Stimulated activated CD4-positive, alpha-beta T cell treated with anti-CD3 and anti-CD28 coated beads, Interleukin-1b, Interleukin-23, amount 100 ng/mL, for 24 hours (primary cell): ENCODE measurements around the gene LSAMP.

ENCODE experiments used
- DNase-seq, 4 experiments: peaks; one replicate each; pipeline ENCODE4 v3.0.0-alpha.2; 2020; ENCODE audit warnings: low read depth in 4 of 4, low spot score in 1 of 4

The LSAMP gene

DNA sequence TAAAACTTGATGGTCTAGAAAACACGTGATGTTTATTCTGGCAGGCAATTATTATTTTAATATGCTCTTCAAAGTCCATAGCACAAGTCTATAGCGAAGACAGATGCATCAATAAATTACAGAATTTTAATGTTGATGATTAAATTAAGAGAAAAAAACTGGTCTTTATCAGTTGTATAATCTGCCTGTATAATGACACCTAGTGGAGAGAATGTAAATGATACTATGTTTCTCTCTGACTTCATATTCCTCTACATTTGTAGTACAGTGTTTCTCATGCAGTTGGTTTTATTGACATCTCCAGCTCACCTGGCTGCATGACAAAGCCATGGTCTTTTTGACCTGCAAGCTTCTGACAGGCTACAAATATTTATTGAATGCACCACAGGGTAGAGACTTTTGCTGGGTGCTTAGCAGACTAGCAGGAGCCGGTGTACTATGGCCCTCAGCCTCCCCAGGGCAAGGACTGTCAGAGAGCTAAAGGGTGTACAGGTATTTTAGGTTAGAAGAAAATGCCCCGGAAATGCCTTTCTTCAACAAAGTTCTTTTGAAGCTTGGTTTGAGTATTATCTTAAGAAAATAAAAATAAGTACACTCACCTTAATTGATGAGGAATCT, 532.1 kb downstream of the LSAMP start:
- DNase-seq: no peak

DNA sequence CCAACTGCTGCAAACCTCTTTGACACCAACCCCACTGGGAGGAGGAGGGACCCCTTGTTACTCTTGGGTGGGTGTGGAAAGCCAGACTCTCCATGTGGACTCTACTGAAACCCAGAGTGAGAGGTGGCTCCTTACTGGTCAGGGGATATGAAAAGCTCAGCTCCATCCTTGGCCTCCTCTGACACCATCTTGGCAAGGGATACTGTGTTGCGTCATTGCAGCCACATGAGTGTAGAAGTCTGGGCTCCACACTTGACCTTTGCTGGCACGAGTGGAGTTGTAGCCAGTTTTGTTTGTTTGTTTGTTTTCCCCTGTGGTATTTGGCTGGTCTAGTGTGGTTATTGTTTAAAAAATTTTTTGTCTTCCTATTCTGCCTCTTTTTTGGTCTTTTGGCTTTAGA, 532.9 kb downstream of the LSAMP start:
- DNase-seq: no peak

DNA sequence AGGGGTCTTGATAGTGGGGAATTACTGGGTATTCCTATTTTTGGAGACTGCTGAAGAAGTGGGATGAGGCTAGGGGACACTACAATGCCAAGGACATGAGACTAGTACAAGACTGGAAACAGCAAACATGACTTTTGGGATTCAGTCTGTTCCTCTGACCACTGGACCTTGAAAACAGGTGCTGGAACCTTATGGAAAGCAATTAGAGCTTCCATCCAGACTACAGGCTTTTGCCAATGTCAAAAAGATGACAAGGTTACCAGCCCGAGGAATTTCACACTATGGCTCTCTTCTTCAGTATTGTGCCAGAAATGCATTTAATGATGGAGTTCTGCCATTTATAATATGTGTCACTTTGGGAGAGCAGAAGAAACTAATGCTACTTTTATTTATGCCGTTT, 539.4 kb downstream of the LSAMP start:
- no peak for DNase-seq

DNA sequence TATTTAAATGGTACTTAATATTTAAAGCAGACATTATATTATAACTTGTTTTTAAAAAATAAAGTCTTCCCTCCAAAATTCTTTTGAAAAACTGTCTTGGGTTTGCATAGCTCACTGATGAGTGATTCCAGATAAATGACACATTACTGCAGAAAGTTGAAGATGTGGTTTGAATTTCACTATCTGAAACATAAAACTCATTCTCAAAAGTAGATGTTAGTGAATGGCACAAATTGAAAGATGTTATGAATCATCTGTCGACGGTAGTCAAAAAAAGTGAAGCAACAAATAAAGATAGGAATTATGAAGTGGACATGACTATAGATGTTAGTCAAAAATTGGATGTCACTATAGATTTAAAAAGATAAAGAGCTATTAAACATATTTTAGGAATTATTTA, 541.4 kb downstream of the LSAMP start:
- no peak for DNase-seq

DNA sequence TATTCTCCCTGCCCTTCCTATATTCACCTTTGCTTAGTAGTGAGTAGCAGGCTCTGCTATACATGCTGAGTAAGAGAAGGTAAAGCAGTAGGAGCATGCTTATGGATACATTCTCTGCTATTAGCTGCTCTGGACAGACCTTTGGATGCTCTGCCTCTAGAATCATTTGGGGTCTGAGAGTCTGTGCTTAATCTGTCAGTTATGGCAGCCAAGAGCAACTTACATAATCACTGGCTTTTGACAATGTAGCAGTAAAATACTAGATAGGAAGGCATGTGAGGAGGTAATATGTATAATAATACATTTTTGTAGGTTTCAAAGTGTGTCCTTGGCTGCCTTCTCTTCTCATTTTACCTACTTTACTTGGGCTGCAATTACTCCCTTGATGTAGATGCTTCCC, 544.3 kb downstream of the LSAMP start:
- no peak for DNase-seq

DNA sequence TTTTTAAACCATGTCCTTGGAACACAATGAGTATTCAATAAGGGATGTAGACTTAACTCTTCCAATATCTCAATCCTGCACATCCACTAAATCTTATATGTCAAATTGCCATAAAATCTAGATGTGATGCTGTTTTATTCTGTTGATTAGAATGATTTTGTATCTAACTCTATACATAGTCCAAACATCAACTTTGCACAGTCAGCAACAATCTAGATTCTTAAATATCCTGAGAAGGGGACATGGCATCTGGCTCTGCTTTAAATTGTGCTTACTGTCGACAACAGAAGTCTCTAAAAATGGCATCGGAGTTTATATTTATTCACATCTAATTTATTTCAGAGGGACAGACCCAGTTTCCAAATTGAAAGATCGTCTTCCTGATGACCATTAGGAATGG, 545.8 kb downstream of the LSAMP start:
- DNase-seq: no peak

DNA sequence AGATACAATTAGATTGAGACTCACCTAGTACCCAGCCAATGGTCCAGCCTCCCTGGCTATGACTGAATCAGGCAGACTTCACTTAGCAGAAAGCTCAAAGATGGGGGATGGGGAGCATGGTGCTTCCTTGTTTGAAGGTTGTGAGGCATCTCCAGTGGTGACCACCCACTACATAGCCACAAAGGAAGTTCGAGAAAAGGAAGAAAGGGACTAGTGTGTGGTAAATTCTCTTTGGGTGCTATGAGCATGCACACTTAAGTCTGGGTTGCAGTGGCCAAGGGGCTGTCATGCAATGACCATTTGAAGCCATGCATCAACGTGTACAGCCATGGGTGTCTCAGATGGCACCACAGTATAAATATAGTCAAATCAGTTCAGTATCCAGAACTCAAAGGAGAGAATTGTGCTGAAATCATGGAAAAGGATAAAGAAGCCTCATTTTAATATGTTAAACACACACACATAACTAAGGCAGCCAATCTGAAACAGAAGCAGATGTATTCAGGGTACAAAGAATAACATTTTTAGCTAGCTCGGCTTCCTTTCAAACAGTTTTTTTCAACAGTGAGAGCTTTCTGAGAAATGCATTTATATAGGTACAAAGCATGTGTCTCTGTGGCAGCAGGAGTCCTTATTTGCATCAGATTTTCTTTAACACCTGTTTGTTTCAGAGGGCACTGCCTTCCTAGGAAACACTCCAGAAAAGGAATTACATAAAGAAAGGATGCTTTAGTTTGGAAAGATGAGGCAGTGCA, 546.5 kb downstream of the LSAMP start:
- DNase-seq: no peak

DNA sequence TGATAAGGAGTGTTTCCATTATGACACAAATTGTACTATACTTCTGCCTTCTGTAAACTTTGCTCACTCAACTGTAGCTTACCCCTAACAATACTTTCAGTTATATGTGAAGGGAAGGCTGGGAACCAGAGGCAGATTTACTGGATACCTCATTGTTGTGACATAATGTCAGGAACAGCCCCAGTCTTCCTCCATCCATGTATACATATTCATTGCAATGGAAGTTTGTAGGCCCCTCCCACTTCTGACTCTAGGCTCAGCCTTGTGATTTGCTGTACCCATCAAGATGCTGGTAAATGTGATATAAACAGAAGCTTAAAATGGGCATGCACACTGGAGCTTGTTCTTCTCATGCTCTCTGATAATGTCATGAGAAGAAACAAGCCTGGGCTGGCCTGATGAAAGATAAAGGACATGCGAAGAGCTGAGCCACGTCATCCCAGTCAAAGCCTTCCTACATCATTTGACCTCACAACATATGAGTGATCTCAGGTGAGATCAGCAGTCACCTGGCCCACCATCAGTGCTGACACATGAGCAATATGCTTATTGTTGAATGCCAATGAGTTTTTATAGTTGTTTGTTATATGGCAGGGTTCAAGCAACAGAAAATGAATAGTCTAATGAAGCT, 554.2 kb downstream of the LSAMP start:
- DNase-seq: no peak

DNA sequence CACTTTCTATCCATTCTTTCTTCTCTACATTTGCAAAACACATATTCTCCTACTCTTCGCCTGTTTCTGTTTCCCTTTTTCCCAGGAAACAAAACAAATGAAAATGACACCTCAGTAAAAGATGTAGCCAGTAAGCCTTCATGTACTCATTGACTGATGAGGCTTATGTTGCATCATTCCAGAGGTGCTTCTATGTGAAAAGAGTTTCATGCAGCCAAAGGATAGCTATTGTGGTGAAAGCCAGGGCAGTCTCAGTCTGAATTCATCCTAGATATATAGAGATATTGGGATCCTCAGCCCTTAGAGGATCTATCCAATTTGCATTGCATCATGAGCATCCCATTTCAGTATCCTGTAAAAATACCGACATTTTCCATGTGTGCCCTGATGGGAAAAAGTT, 554.7 kb downstream of the LSAMP start:
- no peak for DNase-seq

DNA sequence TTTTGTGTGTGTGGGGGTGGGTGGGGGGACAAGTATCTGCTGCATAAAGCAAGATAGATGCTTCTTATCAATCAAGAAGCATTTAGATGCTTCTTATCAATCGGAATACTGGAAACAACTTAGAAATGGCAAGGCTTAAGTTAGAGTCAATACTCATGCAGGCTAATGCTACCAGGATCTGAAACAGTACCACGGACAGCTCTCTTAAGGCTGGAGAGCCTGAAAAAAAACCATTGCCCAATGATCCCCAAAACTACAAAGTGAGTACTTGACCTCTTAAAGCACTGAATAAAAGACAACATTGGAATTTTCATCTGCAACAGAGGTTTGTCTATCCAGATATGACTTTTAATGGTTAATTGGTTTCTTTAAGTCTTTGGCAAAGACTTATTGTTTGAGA, 559.7 kb downstream of the LSAMP start:
- no peak for DNase-seq

DNA sequence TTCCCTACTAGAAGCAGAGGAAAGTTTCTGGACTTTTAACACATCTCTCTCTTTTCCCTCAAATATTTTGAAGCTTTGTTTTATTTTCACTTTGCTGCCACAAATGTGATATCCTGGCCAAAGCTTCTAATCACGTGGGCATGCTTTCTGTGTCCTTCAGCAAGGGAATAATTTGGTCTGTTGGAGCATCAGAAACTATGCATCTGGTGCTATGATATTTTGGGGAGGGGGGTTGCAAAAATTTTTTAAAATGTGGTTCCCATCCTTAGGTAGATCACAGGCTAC, 567.7 kb downstream of the LSAMP start:
- DNase-seq: no peak

DNA sequence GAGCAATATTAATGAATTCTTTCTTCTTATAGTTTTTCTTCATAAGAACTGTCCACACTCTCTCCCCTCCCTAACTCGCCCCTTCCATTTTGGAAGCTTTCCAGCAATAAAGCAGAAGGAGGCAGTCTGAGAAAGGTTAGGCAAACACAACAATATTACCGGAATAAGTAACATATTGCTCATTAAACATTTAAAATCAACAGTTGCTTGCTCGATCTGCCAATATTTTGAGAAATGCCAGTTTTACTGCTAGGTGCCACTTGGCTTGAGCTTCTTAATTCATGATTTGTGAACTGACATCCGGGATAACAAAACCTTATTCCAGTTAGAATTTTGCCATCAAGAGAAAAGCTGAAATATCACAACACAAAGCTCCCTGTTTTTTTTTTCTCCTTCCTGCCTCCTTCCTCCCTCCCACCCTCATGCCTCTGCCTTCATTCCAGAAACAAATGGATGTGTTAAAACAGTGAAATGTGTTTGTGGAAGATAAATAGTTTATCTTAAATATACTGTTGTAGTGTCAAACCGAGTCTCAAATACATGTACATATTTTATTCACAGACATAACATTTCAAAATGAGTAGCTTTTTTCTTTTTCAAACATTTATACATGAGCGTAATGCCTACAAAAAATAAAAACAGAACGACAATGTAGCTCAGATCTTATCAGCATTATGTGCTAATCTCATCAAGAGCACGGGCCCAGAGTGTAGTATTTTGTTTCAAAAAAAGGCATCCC, 568.2 kb downstream of the LSAMP start:
- no peak for DNase-seq

DNA sequence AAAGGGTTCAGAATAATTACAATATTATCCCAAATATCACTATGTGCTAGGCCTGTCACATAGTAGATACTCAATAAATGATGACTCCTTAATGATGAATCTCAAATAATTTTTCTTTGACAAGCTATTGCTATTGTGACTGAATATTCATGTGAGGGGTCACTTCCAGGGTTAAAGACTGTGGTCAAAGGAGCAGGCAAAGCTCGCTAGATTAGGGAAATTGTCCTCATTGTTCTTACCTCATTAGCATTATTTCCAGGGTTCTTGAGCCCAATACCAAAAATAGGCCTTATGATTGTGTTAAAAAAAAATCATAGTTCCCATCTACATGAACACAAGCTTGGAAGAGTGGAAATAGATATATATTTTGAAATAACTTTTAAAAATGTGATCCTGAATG, 569.8 kb downstream of the LSAMP start:
- no peak for DNase-seq

DNA sequence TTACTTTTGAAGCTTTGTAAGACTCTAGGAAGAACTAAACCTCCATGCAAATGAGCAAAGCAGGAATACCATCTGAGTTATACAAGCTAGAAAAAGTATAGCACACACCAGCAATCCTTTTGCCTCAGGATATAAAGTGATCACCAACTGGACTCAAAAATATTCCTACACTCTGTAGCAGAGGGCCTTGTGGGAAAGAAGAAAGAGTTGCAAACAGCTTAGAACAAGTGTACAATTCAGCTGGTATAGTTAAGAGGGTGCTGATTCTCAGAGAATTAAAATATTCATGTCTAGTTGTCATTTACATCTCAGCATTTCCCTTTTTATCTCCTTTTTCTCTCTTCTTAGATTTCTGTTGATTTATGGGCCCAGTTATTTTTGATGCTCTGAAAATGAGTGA, 573.6 kb downstream of the LSAMP start:
- no peak for DNase-seq

DNA sequence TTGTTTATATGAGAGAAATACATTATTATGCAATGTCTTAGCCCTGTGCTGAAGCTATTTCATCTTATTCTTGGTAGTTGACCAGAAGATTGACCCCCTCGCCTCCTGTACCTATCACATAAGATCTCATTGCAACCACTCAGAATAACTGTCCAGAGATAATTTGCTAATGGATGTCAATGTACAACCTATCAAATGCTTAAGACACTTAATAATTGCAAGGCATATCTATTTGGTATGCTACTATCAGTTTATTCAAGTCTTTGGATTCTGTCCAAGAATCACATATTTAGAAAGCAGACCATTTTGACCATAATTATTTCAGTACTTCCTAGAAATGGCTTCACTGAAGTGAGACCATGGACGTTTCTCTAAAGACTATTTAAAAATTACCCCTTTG, 580.4 kb downstream of the LSAMP start:
- no peak for DNase-seq

DNA sequence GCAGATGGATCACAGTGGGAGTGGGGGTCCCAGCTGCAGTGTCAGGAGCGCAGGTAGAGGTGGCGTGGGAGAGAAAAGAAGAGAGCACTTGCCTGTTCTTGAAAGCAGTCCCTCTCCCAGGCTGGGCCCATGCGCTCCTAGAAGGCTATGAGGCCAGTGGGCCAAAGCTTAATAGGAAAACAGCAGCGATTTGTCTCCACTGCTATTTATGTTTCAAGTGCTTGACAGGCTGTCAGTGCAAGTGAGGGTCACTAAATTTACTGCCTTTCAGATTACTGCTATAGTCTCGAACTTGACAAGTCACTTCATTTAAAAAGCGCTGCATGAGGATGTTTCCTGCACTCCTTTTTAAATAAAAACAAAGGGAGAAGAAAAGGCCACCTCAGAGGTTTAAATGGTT, 582.4 kb downstream of the LSAMP start:
- no peak for DNase-seq

DNA sequence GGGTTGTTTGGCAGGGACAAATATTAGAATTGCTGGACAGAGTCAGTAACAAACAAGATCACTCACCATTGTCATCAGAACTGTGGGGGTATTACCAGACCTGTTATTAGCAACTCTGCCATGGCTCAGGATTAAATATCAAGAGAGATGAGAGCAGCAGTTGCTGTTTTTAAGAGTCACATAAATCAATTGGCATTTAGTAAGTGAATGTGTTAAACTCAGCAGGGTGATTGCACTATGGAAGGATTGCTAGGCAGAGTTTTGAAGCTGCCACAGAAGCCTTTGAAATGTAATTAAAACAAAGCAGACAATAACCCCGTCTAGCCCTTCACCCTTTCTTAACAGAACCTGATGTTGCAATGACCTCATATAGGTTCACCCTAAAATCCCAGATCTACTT, 583.2 kb downstream of the LSAMP start:
- no peak for DNase-seq

DNA sequence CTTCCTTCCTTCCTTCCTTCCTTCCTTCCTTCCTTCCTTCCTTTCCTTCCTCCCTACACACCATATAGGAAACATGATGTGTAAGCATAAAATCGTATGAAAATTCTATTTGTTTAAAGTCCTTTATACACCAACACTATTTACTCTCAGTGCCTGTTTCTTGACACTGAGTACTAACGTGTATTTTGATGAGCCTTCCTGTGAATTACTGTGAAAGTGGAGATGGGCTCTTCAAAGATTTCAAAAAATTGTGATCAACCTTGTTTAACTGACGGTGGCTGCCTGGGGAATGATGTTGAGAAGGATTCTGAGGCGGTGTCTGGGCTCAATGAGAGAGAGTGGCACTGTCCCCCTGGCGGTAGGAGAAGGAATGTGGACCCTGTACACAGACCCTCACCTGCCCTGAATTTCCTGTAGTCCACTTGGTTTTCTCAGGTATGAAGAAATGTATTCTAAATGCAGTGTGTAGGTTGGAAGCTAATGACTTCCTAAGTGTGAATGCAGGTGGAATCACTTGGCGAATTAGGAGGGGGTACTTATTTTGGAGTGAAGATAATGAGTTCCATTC, 584.0 kb downstream of the LSAMP start:
- no peak for DNase-seq

DNA sequence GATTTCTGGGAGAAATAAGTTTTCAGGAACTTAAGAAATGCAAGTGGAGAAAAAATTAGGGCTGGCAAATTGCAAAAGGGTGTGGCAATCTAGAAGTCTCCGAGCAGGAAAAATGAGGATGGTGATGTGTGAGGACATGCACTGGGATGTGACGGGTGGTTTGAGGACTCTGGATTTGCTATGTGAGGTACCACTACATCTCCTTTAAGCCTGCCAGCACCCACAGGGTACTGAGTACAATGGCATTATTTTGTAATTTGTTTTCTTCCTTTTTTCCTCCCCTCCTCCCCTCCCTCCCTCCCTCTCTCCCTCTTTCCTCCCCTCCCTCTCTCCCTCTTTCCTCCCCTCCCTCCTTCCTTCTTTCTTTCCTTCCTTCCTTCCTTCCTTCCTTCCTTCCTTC, 584.5 kb downstream of the LSAMP start:
- no peak for DNase-seq

DNA sequence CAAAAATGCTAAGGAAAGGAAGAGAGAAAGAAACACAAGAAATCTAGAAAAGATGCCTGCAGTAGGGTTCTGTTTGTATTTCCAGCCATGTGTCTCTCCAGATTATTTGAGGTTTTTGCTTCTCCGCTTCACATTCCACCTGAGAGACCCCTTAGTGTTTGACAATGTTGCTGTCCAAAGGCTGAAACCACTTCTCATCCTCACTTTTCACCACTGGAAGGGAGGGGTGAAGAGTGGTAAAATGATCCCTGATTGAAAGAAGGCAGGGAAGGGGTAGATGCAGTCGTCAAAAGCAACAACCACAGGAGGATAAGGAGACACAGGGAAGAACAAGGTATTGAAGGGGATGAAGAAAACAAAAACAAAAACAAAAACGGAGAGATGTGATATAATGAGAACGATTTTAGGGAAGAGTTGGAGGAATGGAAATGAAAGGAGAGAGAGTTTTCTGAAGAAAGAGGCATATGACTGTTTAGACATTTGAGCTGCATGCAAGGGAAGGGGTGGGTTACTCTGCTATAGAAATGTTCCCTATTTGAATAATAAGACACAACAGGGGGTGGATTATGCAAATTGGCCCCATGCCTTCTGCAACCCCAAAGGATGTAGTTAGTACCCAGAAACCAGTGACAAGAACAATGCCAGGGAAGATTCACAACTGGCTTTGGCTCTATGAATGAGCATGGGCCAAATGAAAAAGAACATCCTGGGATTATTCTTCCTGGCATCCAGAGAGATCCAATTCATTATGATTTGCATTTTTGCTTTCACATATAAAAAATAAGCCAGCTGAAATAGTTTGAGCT, 586.1 kb downstream of the LSAMP start:
- DNase-seq: no peak

DNA sequence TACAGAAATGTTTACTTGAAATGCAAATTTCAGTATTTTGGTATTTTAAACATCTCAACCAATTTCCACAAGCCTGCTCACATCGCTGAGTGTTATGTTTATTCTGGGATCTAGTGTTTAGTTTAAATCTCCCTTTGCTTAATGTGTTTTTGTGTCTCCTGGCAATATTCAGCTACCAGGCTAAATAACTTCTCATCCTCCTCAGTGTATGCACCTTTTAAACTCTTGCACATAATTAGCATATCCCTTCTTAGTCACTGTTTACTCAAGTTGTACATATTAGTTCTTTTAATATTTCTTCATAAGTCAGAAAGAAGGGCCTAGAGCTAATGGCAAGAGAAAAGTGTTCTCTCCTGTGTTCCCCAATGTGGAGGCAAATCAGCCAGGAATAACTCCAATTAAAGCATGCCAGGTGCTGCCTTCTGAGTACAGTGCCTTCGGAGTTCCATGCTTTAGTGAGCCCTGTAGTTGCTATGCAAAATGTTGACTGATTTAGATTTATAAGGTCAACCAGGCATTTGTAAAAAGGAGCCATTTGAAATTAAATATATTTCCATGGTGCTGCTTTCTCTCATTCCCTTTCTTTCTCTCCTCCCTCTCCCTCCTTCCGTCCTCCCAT, 587.7 kb downstream of the LSAMP start:
- DNase-seq: no peak
